ENCODE results near the gene TACC2.

TACC2 gene

GRCh38 chr10:122276611-122277208 lies 287.7 kb downstream of the TACC2 start:
- H3K27ac ChIP-seq (ENCODE audit: low read depth, low read length), result no peak overlapping the region
- no peak overlapping the region for H4K5ac ChIP-seq (ENCODE audit: low read length)
- H4K8ac ChIP-seq (ENCODE audit: low read depth, low read length), result no peak overlapping the region
- no peak overlapping the region for H3K4me3 ChIP-seq (ENCODE audit: low read length)
- H3K4me1 ChIP-seq (ENCODE audit: control insufficient read depth, low read depth, low read length), result no peaks in the 10 kb centered on the region
- H2AK5ac ChIP-seq (ENCODE audit: low read length), result no peak overlapping the region
- no CpG with 5 or more reads among the region's 6 CpGs for WGBS (ENCODE audit: extremely low coverage, insufficient coverage, low lambda C conversion rate)
- H3K4ac ChIP-seq (ENCODE audit: low read depth, low read length), result no peak overlapping the region
- no peak overlapping the region for H2BK5ac ChIP-seq (ENCODE audit: low read length)
- H3K27me3 ChIP-seq (ENCODE audit: insufficient read depth, low read length, poor library complexity), result no peaks in the 10 kb centered on the region
- H3K56ac ChIP-seq (ENCODE audit: low read length), result no peak overlapping the region
- no peak overlapping the region for H2BK120ac ChIP-seq (ENCODE audit: low read depth, low read length)
- no peak overlapping the region for H2BK15ac ChIP-seq (replicated peaks; ENCODE audit: low read depth)
- peak; percentile 77 for DNase-seq
- H3K9ac ChIP-seq (ENCODE audit: low read length), result no peak overlapping the region
- H3K23ac ChIP-seq (ENCODE audit: low read length), result no peak overlapping the region
- H3K79me2 ChIP-seq (ENCODE audit: control insufficient read depth, insufficient read depth, low read length), result no peaks in the 10 kb centered on the region
- H3K79me1 ChIP-seq (ENCODE audit: low read length), result no peaks in the 10 kb centered on the region
- H3K18ac ChIP-seq (ENCODE audit: low read length), result no peak overlapping the region
- H3K4me2 ChIP-seq (ENCODE audit: low read length), result no peak overlapping the region
- no peaks in the 10 kb centered on the region for H3K36me3 ChIP-seq (ENCODE audit: control insufficient read depth, insufficient read depth, low read length)

- Histone ChIP-seq H3K4ac (ENCODE audit: low read depth, low read length) (no peak overlapping the region), H3K79me1 (ENCODE audit: low read length) (no peaks in the 10 kb centered on the region), H3K23ac (ENCODE audit: low read length) (no peak overlapping the region), H2BK15ac (replicated peaks; ENCODE audit: low read depth) (no peak overlapping the region), H4K8ac (ENCODE audit: low read depth, low read length) (no peak overlapping the region), H3K27me3 (ENCODE audit: insufficient read depth, low read length, poor library complexity) (no peaks in the 10 kb centered on the region), H3K4me3 (ENCODE audit: low read length) (no peak overlapping the region), H3K4me2 (ENCODE audit: low read length) (no peak overlapping the region), H3K27ac (ENCODE audit: low read depth, low read length) (no peak overlapping the region), H3K79me2 (ENCODE audit: control insufficient read depth, insufficient read depth, low read length) (no peaks in the 10 kb centered on the region), H2AK5ac (ENCODE audit: low read length) (no peak overlapping the region), H3K4me1 (ENCODE audit: control insufficient read depth, low read depth, low read length) (no peaks in the 10 kb centered on the region), H3K9ac (ENCODE audit: low read length) (no peak overlapping the region), H2BK120ac (ENCODE audit: low read depth, low read length) (no peak overlapping the region), H3K56ac (ENCODE audit: low read length) (no peak overlapping the region), H3K18ac (ENCODE audit: low read length) (no peak overlapping the region), H4K5ac (ENCODE audit: low read length) (no peak overlapping the region), H2BK5ac (ENCODE audit: low read length) (no peak overlapping the region), H3K36me3 (ENCODE audit: control insufficient read depth, insufficient read depth, low read length) (no peaks in the 10 kb centered on the region)
- no peak for DNase-seq
- no CpG with 5 or more reads among the region's 10 CpGs for WGBS (ENCODE audit: extremely low coverage, insufficient coverage, low lambda C conversion rate)
These were observed 288.7 kb downstream of the TACC2 start for GRCh38 chr10:122277526-122278136.

DNA sequence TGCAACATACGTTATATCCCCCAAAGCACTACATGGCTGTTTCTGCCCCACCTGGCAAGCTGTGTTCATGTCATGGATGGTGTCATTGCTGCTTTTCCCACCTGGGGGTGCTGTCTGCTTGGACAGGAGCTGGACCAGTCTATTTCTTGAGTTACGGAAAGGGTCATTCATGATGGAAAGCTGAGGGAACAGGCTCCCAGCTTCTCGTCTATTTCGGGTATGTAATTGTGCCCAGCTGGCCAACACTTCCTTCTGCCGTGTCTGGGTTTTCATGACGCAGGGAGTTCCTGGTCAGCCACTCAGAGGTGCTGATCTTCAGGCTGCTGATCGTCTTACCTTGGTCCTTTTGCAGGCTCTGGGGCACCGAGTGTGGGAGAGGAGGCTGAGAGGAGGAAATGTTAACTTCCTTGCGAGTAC lies 290.8 kb downstream of the TACC2 start:
- Histone ChIP-seq H2BK120ac (ENCODE audit: low read depth, low read length) (no peak overlapping the region), H3K27ac (ENCODE audit: low read depth, low read length) (no peak overlapping the region), H3K4me2 (ENCODE audit: low read length) (no peak overlapping the region), H3K23ac (ENCODE audit: low read length) (no peak overlapping the region), H4K5ac (ENCODE audit: low read length) (no peak overlapping the region), H3K27me3 (ENCODE audit: insufficient read depth, low read length, poor library complexity) (no peaks in the 10 kb centered on the region), H3K4me3 (ENCODE audit: low read length) (no peak overlapping the region), H2BK5ac (ENCODE audit: low read length) (no peak overlapping the region), H3K18ac (ENCODE audit: low read length) (no peak overlapping the region), H3K9ac (ENCODE audit: low read length) (no peak overlapping the region), H3K79me1 (ENCODE audit: low read length) (no peaks in the 10 kb centered on the region), H3K4me1 (ENCODE audit: control insufficient read depth, low read depth, low read length) (peaks cover 2% of the 10 kb centered on the region), H4K8ac (ENCODE audit: low read depth, low read length) (no peak overlapping the region), H3K79me2 (ENCODE audit: control insufficient read depth, insufficient read depth, low read length) (no peaks in the 10 kb centered on the region), H2BK15ac (replicated peaks; ENCODE audit: low read depth) (no peak overlapping the region), H3K4ac (ENCODE audit: low read depth, low read length) (no peak overlapping the region), H3K56ac (ENCODE audit: low read length) (no peak overlapping the region), H3K36me3 (ENCODE audit: control insufficient read depth, insufficient read depth, low read length) (no peaks in the 10 kb centered on the region), H2AK5ac (ENCODE audit: low read length) (no peak overlapping the region)
- WGBS (ENCODE audit: extremely low coverage, insufficient coverage, low lambda C conversion rate), result no CpG with 5 or more reads among the region's 9 CpGs
- DNase-seq, result peak; percentile 79

GRCh38 chr10:122280156-122280555 lies 291.2 kb downstream of the TACC2 start:
- no CpG with 5 or more reads among the region's 7 CpGs for whole genome bisulfite sequencing (ENCODE audit: extremely low coverage, insufficient coverage, low lambda C conversion rate)
- H3K4me3 ChIP-seq (ENCODE audit: low read length), result no peak overlapping the region
- H3K4ac ChIP-seq (ENCODE audit: low read depth, low read length), result no peak overlapping the region
- H3K56ac ChIP-seq (ENCODE audit: low read length), result no peak overlapping the region
- no peak overlapping the region for H3K18ac ChIP-seq (ENCODE audit: low read length)
- no peaks in the 10 kb centered on the region for H3K36me3 ChIP-seq (ENCODE audit: control insufficient read depth, insufficient read depth, low read length)
- no peak overlapping the region for H2BK120ac ChIP-seq (ENCODE audit: low read depth, low read length)
- no peak overlapping the region for H3K27ac ChIP-seq (ENCODE audit: low read depth, low read length)
- DNase-seq, result no peak
- peaks cover 2% of the 10 kb centered on the region for H3K4me1 ChIP-seq (ENCODE audit: control insufficient read depth, low read depth, low read length)
- no peaks in the 10 kb centered on the region for H3K27me3 ChIP-seq (ENCODE audit: insufficient read depth, low read length, poor library complexity)
- no peak overlapping the region for H3K23ac ChIP-seq (ENCODE audit: low read length)
- no peaks in the 10 kb centered on the region for H3K79me1 ChIP-seq (ENCODE audit: low read length)
- H3K79me2 ChIP-seq (ENCODE audit: control insufficient read depth, insufficient read depth, low read length), result no peaks in the 10 kb centered on the region
- no peak overlapping the region for H2BK5ac ChIP-seq (ENCODE audit: low read length)
- no peak overlapping the region for H4K8ac ChIP-seq (ENCODE audit: low read depth, low read length)
- no peak overlapping the region for H2AK5ac ChIP-seq (ENCODE audit: low read length)
- no peak overlapping the region for H4K5ac ChIP-seq (ENCODE audit: low read length)
- no peak overlapping the region for H3K9ac ChIP-seq (ENCODE audit: low read length)
- no peak overlapping the region for H2BK15ac ChIP-seq (replicated peaks; ENCODE audit: low read depth)
- H3K4me2 ChIP-seq (ENCODE audit: low read length), result no peak overlapping the region

DNA sequence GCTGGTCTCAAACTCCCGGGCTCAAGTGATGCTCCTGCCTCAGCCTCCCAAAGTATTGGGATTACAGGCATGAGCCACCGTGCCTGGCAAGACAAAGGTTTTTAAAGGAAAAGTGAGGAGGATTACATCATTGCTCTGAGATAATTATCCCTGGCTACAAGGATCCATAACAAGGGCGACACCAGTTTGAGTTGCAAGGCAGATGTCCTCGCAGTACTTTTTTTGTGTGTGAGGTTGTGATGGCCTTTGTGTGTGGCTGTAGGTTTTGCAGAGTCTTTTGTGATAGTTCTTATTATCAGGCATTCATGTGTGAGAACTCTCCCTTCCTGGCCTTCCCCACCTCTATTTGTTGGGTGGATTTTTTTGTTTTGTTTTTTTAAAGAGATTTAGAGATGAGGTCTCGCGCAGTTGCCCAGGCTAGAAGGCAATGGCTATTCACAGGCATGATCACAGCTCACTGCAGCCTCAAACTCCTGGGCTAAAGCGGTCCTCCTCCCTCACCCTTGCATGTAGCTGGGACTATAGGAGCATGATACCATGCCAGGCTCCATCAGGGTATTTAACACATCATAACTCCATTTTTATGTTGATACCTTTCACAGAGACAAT lies 292.2 kb downstream of the TACC2 start:
- no peak for DNase-seq
- Histone ChIP-seq H3K4ac (ENCODE audit: low read depth, low read length) (no peak overlapping the region), H2BK120ac (ENCODE audit: low read depth, low read length) (no peak overlapping the region), H3K79me1 (ENCODE audit: low read length) (no peaks in the 10 kb centered on the region), H2AK5ac (ENCODE audit: low read length) (no peak overlapping the region), H2BK5ac (ENCODE audit: low read length) (no peak overlapping the region), H3K4me2 (ENCODE audit: low read length) (no peak overlapping the region), H2BK15ac (replicated peaks; ENCODE audit: low read depth) (no peak overlapping the region), H3K18ac (ENCODE audit: low read length) (no peak overlapping the region), H3K23ac (ENCODE audit: low read length) (no peak overlapping the region), H4K8ac (ENCODE audit: low read depth, low read length) (no peak overlapping the region), H3K79me2 (ENCODE audit: control insufficient read depth, insufficient read depth, low read length) (no peaks in the 10 kb centered on the region), H3K9ac (ENCODE audit: low read length) (no peak overlapping the region), H3K36me3 (ENCODE audit: control insufficient read depth, insufficient read depth, low read length) (no peaks in the 10 kb centered on the region), H3K56ac (ENCODE audit: low read length) (no peak overlapping the region), H3K4me1 (ENCODE audit: control insufficient read depth, low read depth, low read length) (peaks cover 2% of the 10 kb centered on the region), H3K27me3 (ENCODE audit: insufficient read depth, low read length, poor library complexity) (no peaks in the 10 kb centered on the region), H3K27ac (ENCODE audit: low read depth, low read length) (no peak overlapping the region), H4K5ac (ENCODE audit: low read length) (no peak overlapping the region), H3K4me3 (ENCODE audit: low read length) (no peak overlapping the region)
- WGBS (ENCODE audit: extremely low coverage, insufficient coverage, low lambda C conversion rate), result no CpG with 5 or more reads among the region's 7 CpGs

Measured in mesendoderm (in vitro differentiated cells).